Measurements from ENCODE around the gene OLIG1.
A peak's percentile ranks its signal among the peaks of the same experiment; 100 is the strongest.

Gene OLIG1

DNA sequence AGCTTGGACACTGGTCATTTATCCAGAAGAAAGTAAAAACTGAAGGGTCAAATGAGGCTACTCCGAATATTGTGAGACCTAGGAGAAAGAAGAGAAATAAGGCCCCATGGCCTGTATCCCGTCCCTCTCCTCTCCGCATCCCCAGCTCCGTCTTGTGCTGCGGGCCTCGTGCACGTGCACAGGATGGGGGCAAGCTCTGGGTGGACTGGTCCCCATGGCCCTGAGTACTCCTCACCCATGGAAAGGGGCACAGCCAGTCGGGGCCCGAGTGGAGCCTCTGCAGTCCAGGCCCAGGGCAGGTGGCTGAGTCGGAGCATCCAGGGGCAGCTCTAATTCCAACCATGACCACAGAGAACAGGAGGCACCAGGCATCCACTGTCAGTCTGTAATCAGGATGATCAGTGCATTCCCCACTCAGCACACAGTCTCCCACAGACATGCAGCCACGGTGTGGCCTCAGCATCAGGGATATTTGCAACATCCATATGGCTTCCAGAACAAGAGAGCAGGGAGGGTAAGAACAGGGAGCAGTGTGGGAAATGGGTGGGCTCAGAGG is 12.5 kb upstream of the OLIG1 start:
- Histone ChIP-seq H3K27me3 (ENCODE audit: insufficient read depth, poor library complexity, severe bottlenecking) (no peaks in the 10 kb centered on the region), H3K27ac (replicated peaks) (peak overlapping the region; percentile 21), H3K4me3 (replicated peaks; ENCODE audit: insufficient read depth, low read length) (no peak overlapping the region)
- TF ChIP-seq, protein P1, sequence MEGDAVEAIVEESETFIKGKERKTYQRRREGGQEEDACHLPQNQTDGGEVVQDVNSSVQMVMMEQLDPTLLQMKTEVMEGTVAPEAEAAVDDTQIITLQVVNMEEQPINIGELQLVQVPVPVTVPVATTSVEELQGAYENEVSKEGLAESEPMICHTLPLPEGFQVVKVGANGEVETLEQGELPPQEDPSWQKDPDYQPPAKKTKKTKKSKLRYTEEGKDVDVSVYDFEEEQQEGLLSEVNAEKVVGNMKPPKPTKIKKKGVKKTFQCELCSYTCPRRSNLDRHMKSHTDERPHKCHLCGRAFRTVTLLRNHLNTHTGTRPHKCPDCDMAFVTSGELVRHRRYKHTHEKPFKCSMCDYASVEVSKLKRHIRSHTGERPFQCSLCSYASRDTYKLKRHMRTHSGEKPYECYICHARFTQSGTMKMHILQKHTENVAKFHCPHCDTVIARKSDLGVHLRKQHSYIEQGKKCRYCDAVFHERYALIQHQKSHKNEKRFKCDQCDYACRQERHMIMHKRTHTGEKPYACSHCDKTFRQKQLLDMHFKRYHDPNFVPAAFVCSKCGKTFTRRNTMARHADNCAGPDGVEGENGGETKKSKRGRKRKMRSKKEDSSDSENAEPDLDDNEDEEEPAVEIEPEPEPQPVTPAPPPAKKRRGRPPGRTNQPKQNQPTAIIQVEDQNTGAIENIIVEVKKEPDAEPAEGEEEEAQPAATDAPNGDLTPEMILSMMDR (IDR thresholded peaks at IDR 0.05; ENCODE audit: insufficient read depth, low read length): no peak
- TF ChIP-seq SPI1 (IDR thresholded peaks at IDR 0.05; ENCODE audit: borderline replicate concordance, low read depth) (no peak), POLR2AphosphoS5 (IDR thresholded peaks at IDR 0.05; ENCODE audit: low read depth) (no peak)
- TF ChIP-seq, protein P2, sequence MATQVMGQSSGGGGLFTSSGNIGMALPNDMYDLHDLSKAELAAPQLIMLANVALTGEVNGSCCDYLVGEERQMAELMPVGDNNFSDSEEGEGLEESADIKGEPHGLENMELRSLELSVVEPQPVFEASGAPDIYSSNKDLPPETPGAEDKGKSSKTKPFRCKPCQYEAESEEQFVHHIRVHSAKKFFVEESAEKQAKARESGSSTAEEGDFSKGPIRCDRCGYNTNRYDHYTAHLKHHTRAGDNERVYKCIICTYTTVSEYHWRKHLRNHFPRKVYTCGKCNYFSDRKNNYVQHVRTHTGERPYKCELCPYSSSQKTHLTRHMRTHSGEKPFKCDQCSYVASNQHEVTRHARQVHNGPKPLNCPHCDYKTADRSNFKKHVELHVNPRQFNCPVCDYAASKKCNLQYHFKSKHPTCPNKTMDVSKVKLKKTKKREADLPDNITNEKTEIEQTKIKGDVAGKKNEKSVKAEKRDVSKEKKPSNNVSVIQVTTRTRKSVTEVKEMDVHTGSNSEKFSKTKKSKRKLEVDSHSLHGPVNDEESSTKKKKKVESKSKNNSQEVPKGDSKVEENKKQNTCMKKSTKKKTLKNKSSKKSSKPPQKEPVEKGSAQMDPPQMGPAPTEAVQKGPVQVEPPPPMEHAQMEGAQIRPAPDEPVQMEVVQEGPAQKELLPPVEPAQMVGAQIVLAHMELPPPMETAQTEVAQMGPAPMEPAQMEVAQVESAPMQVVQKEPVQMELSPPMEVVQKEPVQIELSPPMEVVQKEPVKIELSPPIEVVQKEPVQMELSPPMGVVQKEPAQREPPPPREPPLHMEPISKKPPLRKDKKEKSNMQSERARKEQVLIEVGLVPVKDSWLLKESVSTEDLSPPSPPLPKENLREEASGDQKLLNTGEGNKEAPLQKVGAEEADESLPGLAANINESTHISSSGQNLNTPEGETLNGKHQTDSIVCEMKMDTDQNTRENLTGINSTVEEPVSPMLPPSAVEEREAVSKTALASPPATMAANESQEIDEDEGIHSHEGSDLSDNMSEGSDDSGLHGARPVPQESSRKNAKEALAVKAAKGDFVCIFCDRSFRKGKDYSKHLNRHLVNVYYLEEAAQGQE (IDR thresholded peaks at IDR 0.05; ENCODE audit: insufficient replicate concordance, low read depth): no peak
- DNase-seq (ENCODE audit: low read depth in 1 of 2, low spot score in 1 of 2): no peak

DNA sequence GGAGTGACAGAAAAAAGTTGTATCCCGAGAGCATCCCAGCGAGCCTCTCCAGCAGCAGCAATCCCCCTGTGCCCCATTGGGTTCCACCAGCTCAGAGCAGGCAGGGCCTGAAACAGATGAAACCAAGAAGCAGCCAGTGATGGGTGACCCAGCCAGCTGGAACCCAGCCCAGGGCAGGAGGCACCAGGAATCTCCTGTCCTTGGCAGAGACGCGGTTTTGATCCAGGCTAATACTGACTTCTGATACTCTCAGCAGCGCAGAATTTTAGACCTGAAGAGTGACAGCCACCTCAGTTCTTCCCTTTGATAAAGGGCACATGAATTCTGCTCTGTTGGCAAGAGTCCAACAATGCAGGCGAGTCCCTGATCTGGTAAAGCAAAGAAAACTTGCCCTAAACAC is 11.4 kb upstream of the OLIG1 start:
- Histone ChIP-seq H3K27ac (replicated peaks) (peak overlapping the region; percentile 75), H3K27me3 (ENCODE audit: insufficient read depth, poor library complexity, severe bottlenecking) (no peaks in the 10 kb centered on the region), H3K4me3 (replicated peaks; ENCODE audit: insufficient read depth, low read length) (no peak overlapping the region)
- TF ChIP-seq POLR2AphosphoS5 (IDR thresholded peaks at IDR 0.05; ENCODE audit: low read depth): no peak
- no peak for DNase-seq (ENCODE audit: low read depth in 1 of 2, low spot score in 1 of 2)

DNA sequence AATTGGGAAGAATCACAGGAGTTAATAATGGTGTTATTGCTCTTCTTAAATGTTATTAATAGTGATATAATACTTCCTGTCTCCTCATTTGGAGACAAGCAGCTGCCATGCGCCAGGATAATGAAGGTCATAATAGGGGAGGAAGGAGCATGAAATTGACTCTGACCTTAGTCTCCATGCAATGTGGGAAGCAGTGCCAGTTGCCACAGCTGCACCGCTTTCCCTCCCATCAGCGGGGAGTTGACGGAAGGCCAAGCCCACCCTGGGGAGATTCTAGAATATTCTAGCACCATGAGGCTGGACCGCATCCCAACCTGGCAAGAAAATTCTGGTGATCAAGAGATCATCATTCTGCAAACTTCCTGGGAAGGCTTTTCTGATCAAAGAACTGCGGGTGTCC is 11.0 kb upstream of the OLIG1 start:
- H3K27me3 ChIP-seq (ENCODE audit: insufficient read depth, poor library complexity, severe bottlenecking): no peaks in the 10 kb centered on the region
- peak overlapping the region; percentile 75 for H3K27ac ChIP-seq (replicated peaks)
- no peak for DNase-seq (ENCODE audit: low read depth in 1 of 2, low spot score in 1 of 2)
- no peak overlapping the region for H3K4me3 ChIP-seq (replicated peaks; ENCODE audit: insufficient read depth, low read length)
- no peak for TF ChIP-seq GABPA (IDR thresholded peaks at IDR 0.05; ENCODE audit: low read depth)
- TF ChIP-seq SPI1 (IDR thresholded peaks at IDR 0.05; ENCODE audit: borderline replicate concordance, low read depth): no peak
- TF ChIP-seq, protein P2 (IDR thresholded peaks at IDR 0.05; ENCODE audit: insufficient replicate concordance, low read depth): no peak
- TF ChIP-seq, protein P1 (IDR thresholded peaks at IDR 0.05; ENCODE audit: insufficient read depth, low read length): no peak
- TF ChIP-seq POLR2AphosphoS5 (IDR thresholded peaks at IDR 0.05; ENCODE audit: low read depth): no peak

DNA sequence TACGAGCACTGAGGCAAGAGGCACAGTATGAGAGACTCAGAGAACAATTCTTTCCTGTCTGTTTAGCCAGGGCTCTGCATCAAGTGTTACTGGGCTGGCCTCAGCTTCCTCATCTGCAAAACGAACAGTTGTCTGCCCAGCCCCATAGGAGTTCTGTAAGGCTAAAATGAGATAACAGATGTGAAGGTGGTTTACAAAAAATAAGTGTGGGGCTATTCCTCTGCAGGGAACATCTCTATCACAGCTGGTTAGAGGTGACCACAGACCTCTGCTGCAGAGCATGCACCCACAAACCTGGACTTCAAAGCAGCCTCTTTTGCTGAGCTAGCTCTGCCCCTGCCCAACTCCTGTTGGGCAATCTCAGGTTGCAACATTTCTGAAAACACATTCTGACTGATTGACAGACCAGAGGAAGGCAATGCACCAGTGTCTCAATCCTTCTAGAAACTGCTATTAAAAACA is 10.5 kb upstream of the OLIG1 start:
- Histone ChIP-seq H3K27ac (replicated peaks) (peak overlapping the region; percentile 75), H3K4me3 (replicated peaks; ENCODE audit: insufficient read depth, low read length) (no peak overlapping the region), H3K27me3 (ENCODE audit: insufficient read depth, poor library complexity, severe bottlenecking) (no peaks in the 10 kb centered on the region)
- TF ChIP-seq GABPA (IDR thresholded peaks at IDR 0.05; ENCODE audit: low read depth) (peak; percentile 45; the same call in 1 of the 2 replicates), POLR2AphosphoS5 (IDR thresholded peaks at IDR 0.05; ENCODE audit: low read depth) (peak; percentile 96), SPI1 (IDR thresholded peaks at IDR 0.05; ENCODE audit: borderline replicate concordance, low read depth) (no peak; the same call in 1 of the 2 replicates)
- peak; percentile 99 to 100 for DNase-seq (ENCODE audit: low read depth in 1 of 2, low spot score in 1 of 2)

DNA sequence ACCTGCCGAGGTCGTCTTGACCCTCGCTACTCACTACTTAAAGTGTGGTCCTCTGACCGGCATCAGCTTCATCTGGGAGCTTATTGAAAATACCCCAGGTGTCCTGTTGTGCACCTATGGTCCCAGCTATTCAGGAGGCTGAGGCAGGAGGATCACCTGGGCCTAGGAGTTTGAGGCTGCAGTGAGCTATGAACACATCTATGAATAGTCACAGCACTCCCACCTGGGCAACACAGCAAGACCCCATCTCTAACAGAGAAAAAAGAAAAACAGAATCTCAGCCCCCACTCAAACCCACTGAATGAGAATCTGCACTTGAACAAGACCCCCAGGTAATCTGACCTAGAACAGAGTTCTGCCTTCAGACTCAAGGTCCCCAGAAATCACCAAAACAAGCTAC is 8.7 kb upstream of the OLIG1 start:
- H3K27me3 ChIP-seq (ENCODE audit: insufficient read depth, poor library complexity, severe bottlenecking): no peaks in the 10 kb centered on the region
- no peak overlapping the region for H3K4me3 ChIP-seq (replicated peaks; ENCODE audit: insufficient read depth, low read length)
- no peak overlapping the region for H3K27ac ChIP-seq (replicated peaks)
- TF ChIP-seq, protein P1 (IDR thresholded peaks at IDR 0.05; ENCODE audit: insufficient read depth, low read length): no peak
- TF ChIP-seq SPI1 (IDR thresholded peaks at IDR 0.05; ENCODE audit: borderline replicate concordance, low read depth) (no peak), GABPA (IDR thresholded peaks at IDR 0.05; ENCODE audit: low read depth) (no peak), POLR2AphosphoS5 (IDR thresholded peaks at IDR 0.05; ENCODE audit: low read depth) (no peak)
- TF ChIP-seq, protein P2 (IDR thresholded peaks at IDR 0.05; ENCODE audit: insufficient replicate concordance, low read depth): no peak
- DNase-seq (ENCODE audit: low read depth in 1 of 2, low spot score in 1 of 2): no peak
